Loucy (cell line): Measurements from ENCODE around the gene RSPH3.

Experiments
- CTCF ChIP-seq: fragments of 200-600 bp; sonication (generic); conservative IDR thresholded peaks from 2 replicates; pipeline ENCODE4 v1.5.1; 2014; ENCODE audit warnings: mild to moderate bottlenecking, antibody characterized with exemption, low read length
- EZH2phosphoT487 ChIP-seq: fragments of 200-600 bp; IDR thresholded peaks from 2 replicates; pipeline ENCODE4 v1.6.1; 2018; ENCODE audit warnings: antibody characterized with exemption, mild to moderate bottlenecking, moderate library complexity, borderline replicate concordance

GRCh38 chr6:159042826-159043181 is 42.8 kb upstream of the RSPH3 start:
- TF ChIP-seq CTCF: no peak
- no peak for TF ChIP-seq EZH2phosphoT487
